HG03354 (cell line): ENCODE results near the gene PRDM16.

Experiments used
- ATAC-seq: cut with Tn5 transposase; IDR thresholded peaks from one replicate; pipeline ENCODE4 v1.9.1; 2021; ENCODE audit warnings: mild to moderate bottlenecking; ENCODE audit not compliant: unreplicated experiment, poor library complexity, severe bottlenecking

PRDM16 gene

GRCh38 chr1:3463891-3464648 is 395.1 kb downstream of the PRDM16 start:
- ATAC-seq, result no peak

DNA sequence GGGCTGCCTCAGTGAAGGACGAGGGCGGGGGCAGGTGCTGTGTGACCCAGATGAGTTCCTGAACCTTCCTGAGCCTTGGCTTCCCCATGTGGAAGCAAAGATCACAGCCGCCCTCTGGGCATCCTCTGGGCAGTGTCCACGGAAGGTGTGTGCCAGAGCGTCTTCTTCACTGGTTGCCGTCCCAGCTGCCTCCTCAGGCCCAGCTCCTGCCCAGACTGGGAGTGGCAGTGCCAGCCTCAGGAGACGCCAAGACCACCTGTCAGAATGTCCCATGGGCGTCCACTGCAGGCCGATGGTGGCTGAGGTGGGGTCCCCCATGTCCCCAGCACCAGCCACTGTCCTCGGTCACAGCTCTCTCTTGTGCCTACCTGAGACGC is 395.6 kb downstream of the PRDM16 start:
- ATAC-seq, result no peak

DNA sequence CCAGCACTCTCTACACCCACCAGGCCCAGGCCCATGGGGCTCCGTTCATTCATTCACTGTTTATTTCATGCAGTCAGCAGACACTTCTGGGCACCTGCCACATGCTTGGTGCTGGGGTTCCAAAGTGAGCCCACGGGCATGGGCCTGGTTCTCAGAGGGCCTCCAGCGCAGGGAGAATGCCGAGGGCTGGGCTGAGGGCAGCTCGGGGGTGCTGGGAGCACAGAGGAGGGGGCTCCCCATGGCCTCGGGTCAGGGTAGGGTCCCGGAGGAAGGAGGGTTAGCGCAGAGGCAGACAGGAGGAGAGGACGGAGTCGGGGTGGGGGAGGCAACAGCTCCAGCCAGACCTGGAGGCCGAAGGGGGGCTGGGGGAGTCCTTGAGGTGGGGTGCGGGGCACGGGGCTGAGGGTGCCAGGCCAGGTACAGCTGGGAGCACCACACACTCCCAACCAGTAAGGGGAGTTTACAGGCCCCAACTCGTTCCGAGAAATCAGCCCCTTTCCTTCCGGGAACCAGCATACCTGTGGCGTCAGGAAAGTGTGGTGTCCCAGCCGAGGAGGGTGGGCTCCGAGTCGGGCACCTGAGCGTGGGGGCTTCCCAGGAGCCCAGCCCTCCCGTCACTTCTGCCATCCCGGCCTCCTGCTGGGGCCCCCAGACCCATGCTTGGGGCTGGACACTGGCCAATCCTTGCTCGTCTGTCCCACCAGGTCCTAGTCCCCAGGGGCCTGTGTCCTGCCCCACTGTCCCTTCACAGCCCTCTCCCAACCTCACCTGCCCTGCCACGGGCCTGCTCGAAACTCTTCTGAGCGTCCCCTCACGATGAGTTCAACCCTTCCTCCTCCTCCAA is 396.3 kb downstream of the PRDM16 start:
- no peak for ATAC-seq

DNA sequence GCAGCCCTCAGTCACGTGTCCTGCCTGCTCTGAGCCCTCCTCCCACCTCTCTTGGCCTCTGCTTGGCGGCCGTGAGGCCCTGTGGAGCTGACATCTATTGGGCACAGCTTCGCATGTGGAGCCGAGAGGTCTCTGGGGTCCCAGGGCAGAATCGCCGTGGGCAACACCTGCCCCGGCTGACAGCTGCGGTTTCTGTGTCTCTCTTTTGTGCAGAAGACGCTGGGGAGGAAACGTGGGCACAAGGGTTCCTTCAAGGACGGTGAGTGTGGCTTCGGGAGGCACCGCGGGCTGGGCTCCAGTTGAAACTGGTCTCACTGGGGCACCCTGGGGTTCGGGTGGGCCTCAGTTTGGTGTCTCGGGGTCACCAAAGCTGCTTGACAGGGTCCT is 396.9 kb downstream of the PRDM16 start:
- no peak for ATAC-seq

- ATAC-seq, result no peak
Observed at GRCh38 chr1:3466366-3467075, 397.5 kb downstream of the PRDM16 start.

- no peak for ATAC-seq
Observed at GRCh38 chr1:3467096-3468036, 398.4 kb downstream of the PRDM16 start.

DNA sequence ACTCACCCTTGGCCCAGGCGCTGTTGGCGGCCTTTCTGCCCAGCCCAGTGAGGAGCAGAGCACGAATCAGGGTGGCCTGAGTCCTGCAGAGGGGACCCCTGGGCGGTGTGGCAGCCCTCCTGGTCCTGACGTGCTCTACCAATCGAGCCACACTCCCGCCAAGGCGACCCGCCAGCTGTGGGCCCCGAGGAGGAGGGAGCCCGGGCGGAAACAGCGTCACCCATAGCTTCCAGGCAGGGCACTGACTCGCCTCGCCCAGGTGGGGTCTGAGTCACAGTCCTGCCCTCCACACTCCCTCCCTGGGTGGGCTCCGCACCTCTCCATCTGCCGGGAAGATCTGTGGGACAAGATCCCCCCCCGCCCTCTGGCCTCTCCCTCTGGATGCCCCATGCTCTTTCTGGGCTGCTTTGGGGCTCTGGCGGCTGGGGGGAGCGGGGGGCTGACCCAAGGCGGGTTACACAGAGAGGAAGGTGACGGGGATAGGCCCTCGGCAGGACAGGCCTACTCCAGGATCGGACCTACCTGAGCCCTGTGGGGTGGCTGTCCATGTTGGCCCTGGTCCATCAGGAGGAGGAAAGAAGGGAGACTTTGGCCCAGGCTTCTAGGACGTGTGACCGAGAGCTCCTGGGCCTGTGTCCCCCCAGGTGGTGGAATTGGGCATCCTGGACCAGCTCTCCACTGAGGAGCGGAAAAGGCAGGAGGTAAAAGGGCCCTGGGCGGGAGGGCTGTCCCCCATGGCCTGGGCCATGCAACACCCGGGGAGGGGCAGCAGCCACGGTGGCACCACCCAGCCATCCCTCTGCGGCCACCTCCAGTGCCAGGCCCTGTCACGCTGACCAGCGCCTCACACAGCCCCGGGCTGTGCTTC is 399.5 kb downstream of the PRDM16 start:
- no peak for ATAC-seq

GRCh38 chr1:3469104-3469848 is 400.3 kb downstream of the PRDM16 start:
- no peak for ATAC-seq

DNA sequence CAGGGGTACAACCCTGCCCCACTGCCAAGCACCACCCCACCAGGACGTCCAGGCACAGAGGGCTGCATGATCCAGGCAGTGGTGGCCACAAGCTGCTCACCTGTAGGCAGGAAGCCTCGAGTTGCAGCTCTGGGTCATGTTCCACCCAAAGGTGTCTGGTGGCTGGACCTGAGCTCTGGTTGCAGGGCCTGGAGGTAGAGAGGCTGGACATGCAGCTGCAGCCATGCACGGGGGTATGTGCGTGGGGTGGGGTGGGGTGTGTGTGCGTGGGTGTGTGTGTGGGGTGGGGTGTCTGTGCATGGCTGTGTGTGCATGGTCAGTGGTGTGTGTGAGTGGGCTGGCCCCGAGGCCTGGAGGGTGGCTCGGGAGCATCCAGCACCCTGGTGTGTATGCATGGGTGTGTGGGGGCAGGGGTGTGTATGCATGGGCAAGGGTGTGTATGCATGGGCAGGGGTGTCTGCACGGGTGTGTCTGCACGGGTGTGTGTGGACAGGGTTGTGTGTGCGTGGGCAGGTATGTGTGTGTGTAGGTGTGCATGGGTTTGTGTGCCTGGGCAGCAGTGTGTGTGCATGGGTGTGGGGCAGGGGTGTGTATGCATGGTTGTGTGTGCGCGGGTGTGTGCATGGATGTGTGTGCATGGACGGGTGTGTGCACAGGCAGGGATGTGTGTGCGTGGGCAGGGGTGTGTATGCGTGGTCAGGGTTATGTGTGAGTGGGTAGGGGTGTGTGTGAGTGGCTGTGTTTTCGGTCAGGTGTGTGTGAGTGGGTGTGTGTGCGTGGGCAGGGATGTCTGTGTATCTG is 401.0 kb downstream of the PRDM16 start:
- ATAC-seq, result no peak

GRCh38 chr1:3470650-3471355 is 401.8 kb downstream of the PRDM16 start:
- no peak for ATAC-seq

GRCh38 chr1:3471356-3472087 is 402.5 kb downstream of the PRDM16 start:
- no peak for ATAC-seq

DNA sequence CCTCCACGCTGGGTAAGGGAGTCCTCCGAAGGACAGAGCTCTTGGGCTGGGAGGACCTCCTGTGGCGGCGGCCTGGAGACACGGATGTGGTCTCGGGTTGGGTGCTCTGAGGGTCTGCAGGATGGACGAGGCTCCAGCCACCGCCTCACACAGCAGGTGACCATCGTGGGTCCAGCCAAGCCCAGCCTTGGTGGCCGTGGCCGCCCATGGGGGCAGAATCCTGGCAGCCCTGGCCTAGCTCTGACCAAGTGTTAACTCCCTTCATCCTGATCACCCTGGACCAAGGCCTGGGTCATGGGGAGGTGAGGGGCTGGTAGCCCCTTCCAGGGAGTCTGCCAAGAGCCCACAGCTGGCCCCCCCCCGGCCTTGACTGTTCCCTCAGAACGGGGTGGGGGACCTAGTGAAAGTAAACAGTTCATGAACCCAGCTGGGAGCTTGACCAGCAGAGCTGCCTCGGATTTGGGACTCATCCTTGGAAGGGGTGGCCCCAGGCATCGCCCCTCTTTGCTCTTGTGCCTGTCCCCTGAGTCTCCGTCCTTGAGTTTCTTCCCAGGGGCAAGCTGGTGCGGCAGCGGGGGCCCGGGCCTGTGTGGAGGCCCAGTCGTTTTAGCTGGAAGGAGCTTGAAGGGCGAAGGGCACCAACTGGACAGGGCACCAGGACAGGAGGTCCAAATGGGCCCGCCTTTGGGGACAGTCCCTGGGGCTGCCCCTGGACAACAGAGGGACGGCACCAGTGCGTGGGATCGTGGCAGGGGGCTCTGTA is 403.3 kb downstream of the PRDM16 start:
- no peak for ATAC-seq

GRCh38 chr1:3472906-3473305 is 403.9 kb downstream of the PRDM16 start:
- no peak for ATAC-seq

- ATAC-seq, result no peak
Observed at GRCh38 chr1:3473381-3473844, 404.4 kb downstream of the PRDM16 start.

GRCh38 chr1:3474016-3474415 is 405.0 kb downstream of the PRDM16 start:
- ATAC-seq, result no peak
